NCI-H187 treated with DMSO at 0.1 percent for 48 hours (cell line): ENCODE data around the gene CHST13.
"Not testable (repeated sequence)": the region's sequence is repeated elsewhere in the genome, so short reads cannot be mapped to it uniquely, and the experiment has no call there.

Experiments used
- DNase-seq: peaks from one replicate; lab custom pipeline; 2025; lab: John Stamatoyannopoulos, UW

The CHST13 gene

DNA sequence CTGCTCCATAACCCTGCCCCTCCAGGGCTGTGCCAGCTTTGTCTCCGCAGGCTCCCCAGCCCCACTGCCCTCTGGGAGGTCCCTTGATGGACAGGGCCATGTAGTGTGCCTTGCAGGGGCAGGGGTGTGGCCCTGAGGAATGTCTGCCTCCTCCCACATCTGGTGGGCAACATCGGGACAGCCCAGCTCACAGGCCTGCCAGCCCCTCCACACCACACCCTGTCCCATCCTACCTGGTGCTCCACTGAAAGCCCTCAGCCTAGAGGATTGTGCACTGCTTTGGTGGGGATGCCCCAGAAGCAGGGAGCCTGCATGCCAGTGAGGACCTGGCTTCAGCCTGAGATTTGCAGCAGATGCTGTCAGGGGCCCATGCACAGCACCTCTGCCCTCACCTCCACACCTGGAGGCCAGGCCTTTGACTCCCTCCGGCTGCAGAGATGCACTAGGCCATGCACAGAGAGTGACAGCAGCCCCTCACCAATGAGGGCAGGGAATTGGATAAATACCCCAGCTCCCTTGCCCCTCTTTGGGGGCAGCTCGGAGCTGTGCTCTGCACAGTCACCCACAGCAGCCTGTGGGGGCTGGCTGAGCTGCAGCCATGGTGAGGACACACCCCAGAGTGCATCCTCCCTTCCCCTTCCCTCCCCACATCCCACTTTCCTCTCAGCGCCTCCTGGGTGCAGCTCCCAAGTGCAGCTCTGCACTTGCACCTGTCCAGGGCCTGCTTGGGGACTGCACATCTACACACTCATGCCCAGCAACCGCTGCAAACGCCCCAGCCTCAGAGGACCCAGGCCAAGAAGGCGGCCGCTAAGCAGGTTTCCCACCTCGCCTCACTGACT lies 32.1 kb downstream of the CHST13 start:
- no peak for DNase-seq

DNA sequence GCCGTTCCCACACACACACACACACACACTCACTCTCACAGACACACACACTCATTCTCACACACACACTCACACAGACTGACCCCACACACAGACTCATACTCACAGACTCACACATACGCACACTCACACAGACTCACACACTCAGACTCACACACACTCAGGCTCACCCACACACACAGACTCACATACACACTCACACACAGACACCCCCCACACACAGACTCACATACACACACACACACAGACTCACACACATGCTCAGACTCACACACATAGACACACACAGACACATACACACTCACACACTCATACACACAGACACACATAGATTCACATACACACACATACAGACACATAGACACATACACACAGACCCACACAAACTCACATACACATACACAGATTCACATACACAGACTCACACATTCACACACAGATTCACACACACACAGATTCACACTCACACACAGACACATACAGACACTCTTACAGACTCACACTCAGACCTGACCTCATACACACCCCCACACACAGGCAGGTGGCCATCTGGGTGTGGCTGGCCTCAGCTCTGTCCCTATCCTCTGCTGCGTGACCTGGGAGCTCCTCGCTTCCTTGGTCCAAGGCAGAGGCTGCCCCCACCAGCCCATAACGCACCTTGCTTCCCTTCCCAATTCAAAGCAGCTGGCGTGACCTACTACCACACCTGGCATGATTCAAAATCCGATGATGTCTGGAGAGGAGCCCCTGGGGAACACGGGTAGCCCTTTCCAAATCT lies 32.9 kb downstream of the CHST13 start:
- no peak for DNase-seq

DNA sequence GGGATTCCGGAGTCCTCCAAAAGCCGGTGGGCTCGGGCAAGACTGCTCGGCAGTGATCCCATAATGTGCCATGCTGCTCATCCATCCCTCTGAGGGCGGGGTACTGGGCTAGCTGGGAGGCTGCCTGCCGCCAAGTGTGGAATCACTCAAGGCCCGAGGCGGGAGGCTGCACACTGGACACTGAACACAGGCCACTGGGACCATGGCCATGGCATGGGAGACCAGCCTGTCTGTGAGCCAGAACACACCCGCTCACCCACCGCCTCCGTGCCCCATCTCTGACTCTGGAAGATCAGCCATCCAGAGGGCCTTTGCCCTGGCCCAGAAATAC lies 33.4 kb downstream of the CHST13 start:
- no peak for DNase-seq

DNA sequence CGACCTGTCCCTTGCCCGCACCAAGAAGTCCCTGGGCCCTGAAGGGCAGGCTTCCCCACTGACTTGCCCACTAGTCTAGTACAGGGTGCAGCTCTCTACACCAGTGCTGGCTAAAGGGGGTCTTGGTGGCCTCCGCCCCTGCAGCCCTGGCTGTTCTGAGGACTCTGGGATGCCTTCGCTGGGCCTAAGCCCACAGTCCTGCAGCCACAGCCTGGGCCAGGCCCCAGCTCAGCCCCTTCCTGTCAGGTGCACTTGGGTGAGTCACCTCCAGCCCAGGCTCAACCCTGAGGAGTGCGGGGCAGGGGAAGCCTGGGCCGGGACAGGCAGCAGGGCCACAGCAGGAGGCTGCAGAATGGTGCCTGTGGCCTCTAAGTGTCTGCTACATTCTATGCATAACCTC lies 33.8 kb downstream of the CHST13 start:
- no peak for DNase-seq

DNA sequence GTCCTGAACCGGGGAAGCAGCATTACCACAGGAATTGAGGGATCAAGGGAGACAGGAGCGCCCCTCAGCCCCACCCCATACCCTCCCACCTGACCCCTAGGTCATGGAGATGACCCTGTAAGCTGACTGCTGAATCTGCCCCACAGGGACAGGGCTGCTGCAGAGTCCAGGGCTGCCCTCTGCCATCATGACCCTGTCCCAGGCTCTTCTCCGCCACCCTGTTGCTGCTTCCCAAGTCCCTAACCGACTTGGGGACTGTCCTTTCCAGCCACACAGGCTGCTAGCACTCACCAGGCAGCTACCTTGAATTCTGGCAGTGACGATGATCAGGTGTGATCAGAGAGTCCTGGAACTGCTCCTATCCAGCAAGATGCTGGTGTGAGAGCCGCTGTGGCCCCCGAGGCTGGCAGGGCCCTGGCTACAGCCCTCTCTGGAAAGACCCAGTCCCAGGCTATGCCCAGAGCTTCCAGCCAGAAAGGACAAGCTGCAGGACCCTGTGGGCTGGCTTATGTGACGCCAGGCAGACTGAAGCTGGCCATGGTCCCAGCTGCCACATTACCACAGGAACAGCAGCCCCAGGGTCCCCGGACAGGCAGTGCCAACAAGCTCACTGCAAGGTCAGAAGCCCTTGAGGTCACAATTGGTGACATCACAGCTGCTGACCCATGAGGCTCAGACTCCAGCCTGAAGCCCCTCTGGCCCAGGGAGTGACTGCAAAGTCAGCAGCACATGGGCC lies 34.5 kb downstream of the CHST13 start, which contains the start of gene C3orf22:
C3orf22 (minus strand) TSS at position 597 of the 736 bp plus-strand sequence. CDS start 5,542 bp downstream, outside the sequence.
- DNase-seq: no peak

DNA sequence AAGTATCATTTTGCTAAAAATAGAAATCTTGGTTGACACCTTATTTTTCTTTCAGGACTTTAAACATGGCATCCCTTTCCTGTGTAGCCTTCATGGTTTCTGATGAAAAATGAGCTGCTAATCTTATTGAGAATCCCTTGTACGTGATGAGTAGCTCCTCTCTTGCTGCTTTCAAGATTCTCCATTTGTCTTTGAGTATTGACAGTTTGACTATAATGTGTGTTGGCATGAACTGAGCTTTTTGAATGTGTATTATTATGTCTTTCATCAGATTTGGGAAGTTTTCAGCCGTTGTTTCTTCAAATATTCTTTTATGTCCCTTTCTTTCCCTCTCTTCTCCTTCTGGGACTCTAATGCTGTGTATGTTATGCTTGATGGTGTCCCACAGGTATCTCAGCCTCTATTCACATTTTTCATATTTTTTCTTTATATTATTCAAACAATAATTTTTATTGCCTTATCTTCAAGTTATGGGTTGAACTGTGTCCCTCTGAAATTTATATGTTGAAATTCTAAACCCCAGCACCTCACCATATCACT lies 38.9 kb downstream of the CHST13 start:
- no peak for DNase-seq

DNA sequence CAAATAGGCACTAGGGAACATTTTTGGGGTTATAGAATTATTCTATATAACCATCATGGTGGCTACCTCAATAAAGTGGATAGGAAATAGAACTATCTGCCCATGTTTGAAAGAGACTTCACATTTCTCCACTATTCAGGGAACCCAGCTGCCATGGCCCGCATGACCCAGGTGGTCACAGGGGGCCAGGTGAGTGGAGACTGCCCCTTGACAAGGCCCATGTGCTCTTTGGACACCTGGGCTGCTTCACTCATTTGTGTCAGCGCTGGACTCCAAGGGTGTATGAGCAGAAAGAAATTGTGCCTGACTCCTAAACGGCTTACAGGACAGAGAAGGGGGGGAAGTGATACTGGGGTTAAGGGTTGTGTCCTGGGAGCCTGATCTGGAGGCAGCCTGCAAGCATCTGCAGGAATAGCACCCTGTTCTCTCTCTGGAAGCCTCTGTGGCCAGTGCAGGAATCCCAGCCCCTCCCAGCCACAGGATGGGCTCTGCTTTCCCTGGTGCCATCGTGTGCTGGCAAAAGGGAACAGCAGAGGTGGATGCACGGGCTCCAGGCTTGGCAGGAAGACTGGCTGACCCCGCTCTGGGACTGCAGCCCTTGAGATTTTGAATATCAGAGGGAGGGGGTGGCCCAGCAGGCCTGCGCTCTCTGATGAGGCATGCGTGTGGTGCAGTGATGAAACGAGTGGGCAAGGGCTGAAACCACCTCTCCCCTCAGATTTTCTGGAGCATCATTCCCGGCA lies 43.9 kb downstream of the CHST13 start:
- DNase-seq: no peak

DNA sequence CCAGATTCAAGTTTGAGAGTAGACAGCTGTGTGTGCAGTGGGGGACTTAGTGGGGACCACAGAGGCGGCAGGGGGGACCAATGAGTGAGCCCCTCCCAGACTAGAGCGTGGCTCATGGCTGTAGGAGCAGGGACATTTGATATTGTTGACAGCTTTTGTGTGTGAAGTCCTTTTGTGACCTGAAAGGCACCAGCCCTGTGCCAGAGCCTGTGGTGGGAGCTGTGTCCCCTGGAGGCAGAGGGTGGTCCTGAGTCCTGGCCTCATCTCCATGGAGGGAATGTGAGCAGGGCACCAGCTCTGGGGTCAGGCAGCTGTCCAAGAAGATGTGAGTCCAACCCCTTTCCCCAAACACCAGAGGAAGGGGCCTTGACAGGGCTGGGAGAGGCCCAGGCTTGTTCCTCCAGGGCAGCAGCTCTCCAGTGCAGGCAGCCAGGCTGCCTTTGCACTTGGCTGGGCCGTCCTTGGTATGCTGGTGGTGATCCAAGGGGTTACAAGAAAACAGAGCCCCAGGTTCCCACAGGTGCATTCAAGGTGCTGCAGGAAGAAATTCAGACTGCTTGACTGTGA lies 44.9 kb downstream of the CHST13 start:
- no peak for DNase-seq

DNA sequence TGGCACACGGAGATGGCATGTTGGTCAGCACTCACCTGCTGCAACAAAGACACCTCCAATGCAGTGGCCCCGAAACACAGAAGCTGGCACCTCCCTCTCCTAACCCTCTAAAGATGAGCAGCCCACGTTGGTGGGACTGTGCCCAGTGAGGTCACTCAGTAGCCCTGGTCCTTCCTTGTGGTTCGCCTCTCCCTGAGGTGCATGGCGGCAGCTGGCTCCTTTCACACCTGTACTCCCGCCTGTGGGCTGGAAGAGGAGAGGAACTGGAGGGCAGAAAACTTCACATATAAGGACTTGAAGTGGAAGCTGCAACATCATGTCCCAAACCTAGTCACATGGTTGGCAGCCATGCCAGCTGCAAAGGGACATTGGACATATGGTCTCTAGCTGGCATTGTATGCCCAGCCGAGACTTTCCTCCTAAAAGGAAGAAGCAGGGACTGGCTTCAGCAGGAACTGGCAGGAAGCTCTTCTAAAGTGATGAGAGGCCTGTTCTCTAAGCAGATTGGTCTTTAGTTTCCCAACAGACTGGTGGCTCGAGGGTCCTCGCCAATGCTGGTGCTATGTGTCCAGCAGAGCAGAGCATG lies 45.5 kb downstream of the CHST13 start:
- DNase-seq: no peak

DNA sequence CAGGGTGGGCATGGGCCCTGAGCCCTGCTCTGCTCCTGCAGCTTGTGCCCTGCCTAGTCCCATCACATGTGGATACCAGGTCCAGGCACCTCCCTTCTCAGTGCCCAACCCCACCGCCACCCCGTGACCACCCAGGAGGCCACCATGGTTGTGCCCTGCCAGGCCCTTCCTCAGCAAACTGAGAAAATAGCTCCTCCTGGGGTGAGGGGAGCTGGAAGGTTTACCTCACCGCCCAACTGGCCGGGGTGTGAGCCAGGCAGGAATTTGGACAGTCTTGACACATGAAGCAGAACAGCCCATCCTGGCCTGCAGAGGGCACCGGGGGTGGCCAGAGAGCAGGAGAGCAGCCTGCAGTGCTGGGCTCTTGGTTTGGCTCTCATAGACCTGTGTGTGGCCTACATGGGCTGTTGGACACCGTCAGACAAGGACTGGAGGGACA lies 46.2 kb downstream of the CHST13 start:
- no peak for DNase-seq

DNA sequence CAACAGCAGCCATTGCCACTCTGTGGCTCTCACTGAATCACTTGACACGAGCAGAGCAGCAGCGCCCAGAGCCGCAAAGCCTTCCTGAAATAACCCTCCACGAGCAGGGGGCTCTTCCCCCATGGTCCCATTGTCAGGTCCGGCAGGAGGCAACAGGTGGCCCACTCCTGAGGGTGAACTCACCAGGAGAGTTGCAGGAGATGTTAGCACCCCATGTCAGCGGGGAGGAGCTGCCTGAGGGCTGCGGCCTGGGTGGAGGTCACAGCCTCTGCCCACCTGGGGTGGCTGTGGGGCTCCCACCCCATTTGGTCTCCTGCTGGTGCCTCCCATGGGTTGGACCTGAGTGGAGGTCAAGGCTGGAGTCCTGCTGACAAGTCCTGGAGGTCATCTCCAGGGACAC lies 47.1 kb downstream of the CHST13 start:
- DNase-seq: no peak

DNA sequence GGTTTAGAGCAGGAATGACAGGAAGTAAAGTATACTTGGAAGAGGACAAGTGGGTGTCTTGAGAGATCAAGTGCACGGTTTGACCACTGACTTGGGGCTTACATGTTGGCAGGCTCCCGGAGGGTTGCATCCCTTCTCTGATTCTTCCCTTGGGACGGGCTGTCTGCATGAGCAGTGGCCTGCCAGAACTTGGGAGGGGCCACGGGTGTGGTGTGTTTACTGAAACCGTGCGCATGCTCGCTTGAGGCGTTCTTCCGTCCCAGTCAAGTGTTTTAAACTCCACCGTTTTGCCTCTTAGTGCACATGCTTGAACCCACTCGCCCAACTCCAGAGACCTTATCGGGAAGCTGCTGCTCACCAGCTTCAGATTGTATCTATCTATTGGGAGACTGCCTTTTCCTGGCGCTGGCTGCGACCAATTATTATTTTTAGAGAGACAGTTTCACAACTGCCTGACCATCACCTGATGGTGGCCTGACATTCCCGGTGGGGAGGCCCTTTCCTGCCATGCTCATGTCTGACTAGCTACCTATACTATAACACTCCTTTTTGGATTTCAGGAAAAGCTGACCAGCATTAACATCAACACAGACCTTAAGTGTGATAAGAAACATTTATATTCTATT lies 49.6 kb downstream of the CHST13 start:
- no peak for DNase-seq

DNA sequence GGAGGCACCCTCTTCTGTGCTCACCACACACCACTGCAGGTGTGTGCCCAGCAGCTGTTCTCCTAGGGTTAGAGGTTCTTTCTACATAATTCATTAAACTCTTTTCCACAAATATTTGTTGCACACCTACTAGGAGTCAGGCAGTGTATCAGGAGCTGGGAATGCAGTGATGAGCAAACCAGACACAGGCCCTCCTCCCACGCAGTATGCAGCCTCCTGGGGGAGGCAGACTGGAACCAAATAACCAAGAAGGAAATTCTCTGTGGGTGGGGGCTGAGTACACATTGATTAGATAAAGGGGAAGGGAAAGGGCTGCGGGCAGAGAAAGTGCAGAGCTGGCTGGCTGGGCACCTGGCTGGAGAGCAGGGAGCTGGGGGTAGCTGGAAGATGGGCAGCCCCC lies 53.3 kb downstream of the CHST13 start:
- DNase-seq: no peak

DNA sequence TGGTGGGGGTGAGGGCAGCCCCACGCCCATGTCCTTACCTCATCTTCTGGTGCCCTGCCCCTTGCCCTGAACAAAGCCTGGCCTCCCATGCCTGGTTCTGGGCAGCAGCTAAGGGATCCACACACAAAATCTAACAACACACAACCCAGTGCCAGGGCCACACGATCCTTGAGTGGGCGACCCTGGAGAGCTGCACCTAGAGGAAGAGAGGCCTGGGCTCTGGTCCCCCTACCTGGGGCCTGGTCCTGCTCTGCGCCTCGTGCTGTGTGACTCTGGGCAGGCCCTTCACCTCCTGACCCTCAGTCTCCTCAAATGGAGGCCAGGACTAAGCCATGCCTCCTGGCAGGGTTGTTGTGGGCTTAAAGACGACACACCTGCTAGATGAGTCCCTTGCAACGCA lies 54.7 kb downstream of the CHST13 start:
- no peak for DNase-seq

DNA sequence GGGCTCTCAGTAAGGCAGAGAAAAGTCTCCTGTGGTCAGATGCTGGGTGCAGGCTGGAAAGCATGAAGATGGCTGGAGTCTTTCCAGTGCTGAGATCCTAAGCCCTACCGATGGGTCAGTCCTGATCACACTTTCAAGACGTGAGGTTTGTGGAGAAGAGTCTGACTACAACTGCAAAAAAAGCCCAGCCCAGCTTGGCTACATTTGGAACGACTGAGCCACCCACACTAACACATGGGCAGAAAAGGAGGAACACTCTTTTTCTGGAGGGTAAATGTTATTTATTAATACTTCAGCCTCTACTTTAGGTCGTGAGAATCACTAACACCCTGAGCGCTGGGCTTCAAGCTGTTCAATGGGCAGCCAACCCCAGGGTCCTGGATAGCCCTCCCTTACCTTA lies 56.8 kb downstream of the CHST13 start:
- no peak for DNase-seq

DNA sequence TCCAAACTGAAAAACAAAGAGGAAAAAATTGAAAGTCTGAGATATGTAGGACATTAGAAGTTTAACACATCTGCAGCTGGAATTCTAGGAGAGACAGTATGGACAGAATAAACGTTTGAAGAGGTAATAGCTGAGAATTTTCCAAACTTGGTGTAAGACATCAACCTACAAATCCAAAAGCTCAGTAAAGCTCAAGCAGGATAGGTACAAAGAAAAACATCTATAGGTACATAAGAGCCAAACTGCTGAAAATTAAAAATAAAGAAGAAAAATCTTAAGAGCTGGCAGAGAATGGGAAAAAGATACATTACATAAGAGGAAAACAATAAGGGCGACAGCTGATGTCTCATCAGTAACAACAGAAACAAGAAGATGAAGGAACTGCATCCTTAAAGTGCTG lies 57.6 kb downstream of the CHST13 start:
- DNase-seq: no peak

DNA sequence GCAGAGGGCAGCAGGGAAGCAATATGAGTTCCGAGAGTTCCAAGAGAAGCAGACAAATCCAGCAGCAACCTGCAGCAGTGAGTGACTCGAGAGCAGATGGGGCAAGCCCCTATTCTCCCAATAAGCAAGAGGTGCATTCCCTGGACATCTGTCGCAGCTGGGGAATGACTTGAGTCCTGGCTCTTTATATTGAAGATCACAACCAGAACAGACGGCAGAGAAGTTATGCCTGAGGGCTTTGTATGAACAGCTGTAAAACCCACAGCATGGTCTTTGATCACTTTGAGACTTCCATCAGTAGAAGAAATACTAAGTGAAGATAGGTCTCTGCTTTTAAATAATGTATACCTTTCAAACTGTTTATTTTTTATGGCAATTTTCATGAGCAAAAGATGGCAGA lies 58.4 kb downstream of the CHST13 start:
- DNase-seq: no peak

DNA sequence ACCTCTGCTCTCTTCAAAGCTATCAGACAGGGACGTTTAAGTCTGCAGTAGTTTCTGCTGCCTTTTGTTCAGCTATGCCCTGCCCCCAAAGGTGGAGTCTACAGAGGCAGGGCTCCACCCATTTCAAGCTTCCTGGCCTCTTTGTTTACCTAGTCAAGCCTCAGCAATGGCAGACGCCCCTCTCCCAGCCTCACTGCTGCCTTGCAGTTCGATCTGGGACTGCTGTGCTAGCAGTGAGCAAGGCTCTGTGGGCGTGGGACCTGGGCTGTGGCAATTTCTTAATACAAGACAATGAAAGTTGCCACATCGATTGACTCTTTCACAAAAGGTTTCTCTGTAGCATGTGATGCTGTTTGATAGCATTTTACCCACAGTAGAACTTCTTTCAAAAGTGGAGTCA lies 67.6 kb downstream of the CHST13 start:
- not testable (repeated sequence) for DNase-seq
